Stimulated activated CD4-positive, alpha-beta T cell treated with anti-CD3 and anti-CD28 coated beads, Interleukin-4, amount 100 ng/mL, for 24 hours (primary cell): ENCODE results near the gene HOXA11.
A peak's percentile ranks its signal among the peaks of the same experiment; 100 is the strongest.

Source experiments
- DNase-seq: peaks from one replicate; pipeline ENCODE4 v3.0.0-alpha.2; 2020

The HOXA11 gene

GRCh38 chr7:27156508-27156898 lies 28.5 kb downstream of the HOXA11 start, which contains the start of gene HOXA7:
TSS of gene HOXA7 (minus strand) at chr7:27156675. CDS start at chr7:27156545, 130 bp downstream.
- DNase-seq: no peak

DNA sequence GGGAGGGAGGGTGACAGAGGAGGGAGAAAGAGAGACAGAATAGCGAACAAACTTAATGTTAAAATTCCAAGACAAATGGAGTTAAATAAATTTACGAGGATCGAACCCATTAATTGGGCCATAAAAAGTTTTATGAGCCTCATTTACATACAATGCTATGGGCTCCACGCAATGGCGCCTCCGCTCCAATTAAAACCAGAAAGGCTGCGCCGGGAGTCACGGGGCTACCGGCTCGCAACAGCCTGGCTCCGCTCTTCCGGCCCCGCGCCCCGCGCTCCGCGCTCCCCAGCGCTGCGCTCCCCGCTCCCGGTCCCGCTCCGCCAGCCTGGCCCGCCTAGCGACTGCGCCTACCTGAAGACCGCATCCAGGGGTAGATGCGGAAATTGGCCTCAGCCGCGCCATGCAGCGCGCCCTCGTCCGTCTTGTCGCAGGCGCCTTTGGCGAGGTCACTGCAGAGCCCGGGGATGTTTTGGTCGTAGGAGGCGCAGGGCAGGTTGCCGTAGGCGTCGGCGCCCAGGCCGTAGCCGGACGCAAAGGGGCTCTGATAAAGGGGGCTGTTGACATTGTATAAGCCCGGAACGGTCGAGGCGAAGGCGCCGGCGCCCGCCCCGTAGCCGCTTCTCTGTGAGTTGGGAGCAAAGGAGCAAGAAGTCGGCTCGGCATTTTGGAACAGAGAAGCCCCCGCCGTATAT lies 29.1 kb downstream of the HOXA11 start:
- DNase-seq: no peak

DNA sequence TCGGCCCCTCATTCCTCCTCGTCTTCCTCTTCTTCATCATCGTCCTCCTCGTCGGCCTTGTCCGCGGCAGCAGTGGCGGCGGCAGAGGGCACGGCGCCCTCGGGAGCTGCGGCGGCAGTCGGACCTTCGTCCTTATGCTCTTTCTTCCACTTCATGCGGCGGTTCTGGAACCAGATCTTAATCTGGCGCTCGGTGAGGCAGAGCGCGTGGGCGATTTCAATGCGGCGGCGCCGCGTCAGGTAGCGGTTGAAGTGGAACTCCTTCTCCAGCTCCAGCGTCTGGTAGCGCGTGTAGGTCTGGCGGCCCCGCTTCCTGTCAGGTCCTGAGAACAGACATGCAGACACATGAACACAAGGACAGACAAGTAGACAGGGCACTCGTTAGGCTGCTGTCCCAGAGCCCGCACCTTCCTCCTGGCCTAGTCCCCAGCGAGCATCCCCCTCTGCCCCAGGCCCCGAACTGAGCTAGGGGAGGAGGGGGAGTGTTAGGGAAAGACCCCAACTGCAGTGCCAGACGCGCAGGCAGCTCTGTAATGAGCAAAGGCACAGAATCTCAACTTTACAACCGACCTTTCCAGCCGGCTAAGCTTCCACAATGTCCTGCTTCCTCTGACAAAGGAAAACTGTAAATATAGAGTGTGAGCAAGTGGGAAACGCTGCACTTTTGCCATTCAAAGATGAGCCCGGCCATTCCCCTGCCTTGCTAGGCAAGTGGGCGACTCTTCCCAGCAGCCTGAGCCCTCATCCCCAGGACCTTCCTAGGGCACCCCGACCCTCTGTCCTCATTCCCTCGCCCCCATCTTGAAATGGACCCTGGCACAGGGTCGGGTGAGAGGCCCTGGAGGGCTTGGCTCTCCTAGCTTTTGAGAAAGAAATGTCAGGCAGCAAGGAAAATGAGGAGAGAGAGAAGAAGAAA lies 29.9 kb downstream of the HOXA11 start:
- peak; percentile 51 for DNase-seq

GRCh38 chr7:27154369-27154768 lies 30.7 kb downstream of the HOXA11 start:
- no peak for DNase-seq

DNA sequence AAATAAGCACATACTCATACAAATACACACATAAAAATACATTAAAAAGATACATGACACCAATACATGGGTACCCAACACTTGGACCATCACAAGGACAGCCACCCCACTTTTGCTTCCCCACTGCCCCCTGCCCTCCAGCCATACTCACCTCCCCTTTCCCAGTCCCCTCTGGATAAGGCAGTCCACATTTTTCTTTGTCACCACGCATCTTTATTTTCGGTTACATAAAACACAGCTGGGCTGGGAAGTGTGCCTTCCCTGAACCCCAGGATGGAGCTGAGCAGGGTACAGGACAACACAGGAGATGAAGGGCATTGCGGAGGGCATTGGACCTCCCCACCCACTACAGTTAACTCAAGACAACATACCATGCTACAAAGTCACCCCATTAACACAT lies 31.5 kb downstream of the HOXA11 start:
- no peak for DNase-seq

DNA sequence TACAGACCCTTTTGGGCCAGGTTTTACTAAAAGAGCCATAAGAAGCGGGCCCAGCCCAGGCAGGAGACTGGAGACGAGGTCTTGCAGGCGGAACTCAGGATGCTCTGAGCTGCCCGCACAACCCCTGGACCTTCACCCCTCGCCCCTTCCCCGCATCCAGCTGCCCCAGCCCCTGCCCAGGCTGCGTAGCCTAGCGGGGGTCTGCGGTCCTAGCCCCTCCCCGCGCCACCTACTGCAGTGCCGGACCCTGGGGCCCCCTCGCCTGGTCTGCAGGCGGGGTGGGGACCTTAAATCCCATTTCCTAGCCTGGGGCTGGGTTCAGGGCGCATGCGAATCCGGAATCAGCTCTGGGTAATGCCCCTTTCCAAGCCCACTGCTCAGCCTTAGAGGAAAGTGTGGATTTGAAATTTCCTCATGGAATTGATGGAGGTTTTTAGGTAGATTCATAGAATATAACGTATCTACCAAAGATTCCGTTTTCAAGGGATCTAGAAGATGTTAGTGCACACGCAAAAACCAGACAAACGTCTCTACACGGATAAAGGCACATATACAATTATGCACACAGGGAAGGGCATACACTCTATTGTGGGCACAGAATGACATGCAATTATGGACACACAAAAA lies 32.1 kb downstream of the HOXA11 start:
- no peak for DNase-seq

DNA sequence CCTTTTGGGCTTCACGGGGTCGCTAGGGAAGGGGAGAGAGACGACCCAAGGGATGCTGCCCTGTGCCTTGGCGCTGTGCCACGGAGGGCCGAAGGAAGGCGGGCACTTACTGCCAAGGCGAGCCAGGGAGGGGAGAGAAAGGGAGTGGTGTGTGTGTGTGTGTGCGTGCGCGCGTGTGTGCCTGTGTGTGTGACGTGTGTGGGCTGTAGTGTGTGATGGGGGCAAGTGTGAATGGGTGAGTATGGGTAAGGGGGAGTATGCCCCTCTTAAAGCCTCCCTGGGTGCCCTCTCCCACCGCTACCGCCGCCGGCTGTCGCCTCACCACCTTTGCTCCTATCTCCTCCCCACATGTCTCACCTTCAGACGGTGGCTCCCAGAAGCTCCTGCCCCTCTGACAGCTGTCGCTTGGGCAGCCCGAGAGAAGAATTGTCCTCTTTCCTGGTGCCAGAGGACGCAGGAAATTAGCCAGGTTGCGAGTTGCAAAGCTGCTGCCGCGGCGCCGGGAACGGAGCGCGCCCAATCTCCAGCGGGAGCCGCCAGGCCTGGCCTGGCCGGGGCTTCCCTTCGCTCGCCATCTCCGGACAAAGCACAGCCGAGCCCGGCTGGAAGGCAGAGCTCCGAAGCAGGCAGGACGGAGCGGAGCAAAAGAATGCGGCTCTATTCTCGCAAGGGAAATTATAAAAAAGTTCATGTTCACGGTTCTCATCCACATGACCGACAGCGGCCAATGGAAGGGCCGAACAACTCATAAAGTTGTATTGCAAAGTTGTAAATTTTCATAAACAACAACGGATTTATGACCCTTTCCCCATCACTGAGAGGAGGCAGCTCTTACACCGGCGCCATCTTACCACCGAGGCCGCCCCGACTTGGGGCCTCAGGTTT lies 32.9 kb downstream of the HOXA11 start, which contains the start of gene HOXA3:
TSS of gene HOXA3 (minus strand) at position 653 of the 885 bp plus-strand sequence. CDS start 41,943 bp downstream, outside the sequence.
- no peak for DNase-seq

DNA sequence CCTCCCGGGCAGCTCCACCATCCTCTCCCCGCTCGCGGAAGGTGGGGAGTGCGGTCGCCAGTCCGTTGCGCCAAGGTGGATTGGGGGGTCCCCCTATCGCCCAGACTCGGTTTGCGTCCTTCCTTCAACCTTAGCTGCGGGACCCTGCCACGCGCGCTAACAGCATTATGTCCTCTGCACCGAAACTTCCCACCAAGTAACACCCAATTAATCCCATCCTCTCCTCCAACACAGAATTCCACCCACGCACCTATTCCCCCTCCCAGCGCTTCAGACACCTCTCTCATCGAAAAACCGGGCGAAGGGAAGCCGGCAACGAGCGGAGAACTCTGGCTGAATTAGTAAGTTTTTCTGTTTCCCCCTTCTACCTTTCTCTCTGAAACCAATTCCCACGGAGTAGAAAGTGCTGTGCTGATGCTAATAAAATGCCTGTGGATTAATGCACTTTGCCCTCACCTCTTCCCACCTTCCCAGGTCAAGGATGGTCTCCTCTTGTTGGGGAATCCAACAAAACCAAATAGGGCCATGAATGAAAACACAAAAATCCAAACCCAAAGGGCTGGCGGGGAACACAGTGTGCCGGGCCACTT lies 33.6 kb downstream of the HOXA11 start:
- no peak for DNase-seq

- DNase-seq: peak; percentile 62
Observed at GRCh38 chr7:27150568-27151340, 34.3 kb downstream of the HOXA11 start.

- DNase-seq: no peak
Observed at GRCh38 chr7:27149842-27150567, 35.0 kb downstream of the HOXA11 start.

- DNase-seq: no peak
Observed at GRCh38 chr7:27148756-27149641, 36.0 kb downstream of the HOXA11 start.

DNA sequence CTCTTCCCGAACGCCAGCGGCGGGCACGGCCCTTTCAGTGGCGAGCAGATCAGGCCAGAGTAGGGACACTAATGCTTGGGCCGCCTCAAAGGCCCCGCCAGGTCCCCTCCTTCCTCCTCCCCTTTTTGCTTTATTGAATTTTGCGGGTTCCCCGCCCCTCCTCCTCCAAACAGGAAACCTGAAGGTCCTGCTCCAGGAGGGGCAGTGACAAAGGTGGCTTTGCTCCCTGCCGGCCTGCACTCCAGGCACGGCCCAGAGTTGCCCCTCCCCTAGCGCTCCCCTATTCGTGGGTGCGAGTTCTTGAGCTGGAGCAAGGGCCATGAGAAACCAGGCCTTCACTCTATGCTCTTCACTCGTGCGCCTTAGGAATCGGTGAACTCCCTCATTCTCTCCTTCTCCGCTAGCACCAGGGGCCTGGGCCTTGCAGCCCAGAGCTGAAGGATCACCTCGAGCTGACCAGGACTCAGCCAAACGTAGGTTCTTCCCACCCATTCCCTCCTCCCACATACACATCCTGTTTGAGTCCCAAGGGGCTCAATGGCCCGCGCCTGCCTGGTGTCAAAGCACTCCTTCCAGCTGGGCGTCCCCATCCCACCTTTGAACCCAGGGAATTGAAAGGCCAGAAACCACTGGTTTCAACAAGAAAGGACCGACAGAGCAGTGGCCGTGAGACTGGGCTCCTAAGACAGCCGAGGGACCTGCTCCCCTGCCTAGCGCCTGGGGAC lies 36.8 kb downstream of the HOXA11 start:
- no peak for DNase-seq

- DNase-seq: no peak
Observed at GRCh38 chr7:27147199-27148030, 37.6 kb downstream of the HOXA11 start, which contains the start of gene HOXA6. TSS of gene HOXA6 (minus strand) at chr7:27147774. CDS start at chr7:27147749, 25 bp downstream.

DNA sequence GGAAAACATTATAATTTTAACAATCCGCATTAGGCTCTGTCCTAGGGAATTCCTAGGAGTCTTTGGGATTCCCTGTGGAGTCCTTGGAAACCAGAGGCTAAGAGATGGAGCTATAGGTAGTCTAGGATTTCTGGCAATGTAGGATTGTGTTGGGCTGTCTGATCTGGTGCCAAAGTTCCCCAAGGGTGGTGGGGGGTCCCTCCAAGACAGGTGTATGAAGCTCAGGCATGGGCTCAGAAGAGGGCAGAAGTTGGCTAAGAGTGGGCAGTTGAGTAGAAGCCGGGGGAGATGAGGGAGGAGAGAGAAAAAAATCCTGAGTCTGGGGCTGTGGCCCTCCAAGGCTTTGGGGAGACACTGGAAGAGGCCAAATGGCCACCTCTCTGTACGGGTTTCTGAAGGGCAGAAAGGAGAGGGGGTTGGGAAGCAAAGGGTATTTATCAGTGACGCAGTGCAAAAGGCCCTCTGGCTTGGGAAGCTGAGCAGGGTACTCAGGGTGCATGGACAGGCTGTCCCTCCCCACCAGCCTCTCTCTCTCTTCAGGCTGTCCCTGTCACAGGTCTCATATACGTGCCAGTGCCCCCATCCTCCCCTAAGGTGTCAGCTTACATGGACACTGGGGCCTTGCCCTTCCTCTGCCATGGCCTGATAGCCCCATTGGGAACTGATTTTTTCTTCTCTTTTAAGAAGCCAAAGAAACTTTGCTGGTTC lies 38.4 kb downstream of the HOXA11 start:
- DNase-seq: no peak

DNA sequence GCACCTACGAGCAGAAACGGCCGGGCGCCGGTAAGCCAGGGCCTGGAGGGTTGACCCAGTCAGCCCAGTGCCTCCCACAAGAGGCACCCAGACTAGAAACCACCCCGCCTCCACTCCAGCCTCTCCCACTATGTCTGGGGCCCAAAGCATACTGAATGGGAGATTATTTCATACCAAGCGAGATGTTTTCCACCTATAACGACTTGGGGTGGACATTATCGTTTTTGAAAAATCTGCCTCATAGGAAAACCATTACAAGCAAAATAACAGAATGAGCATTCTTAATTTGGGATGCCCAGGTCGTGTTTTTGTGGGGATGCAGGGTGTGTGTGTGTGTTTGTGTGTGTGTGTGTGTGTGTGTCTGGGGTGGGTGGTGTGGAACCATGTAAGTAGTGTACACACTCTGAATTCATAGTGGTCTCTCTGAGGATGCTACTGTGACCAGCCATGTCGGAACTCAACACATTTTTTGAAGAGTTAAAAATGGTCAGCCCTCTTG lies 39.1 kb downstream of the HOXA11 start:
- no peak for DNase-seq

DNA sequence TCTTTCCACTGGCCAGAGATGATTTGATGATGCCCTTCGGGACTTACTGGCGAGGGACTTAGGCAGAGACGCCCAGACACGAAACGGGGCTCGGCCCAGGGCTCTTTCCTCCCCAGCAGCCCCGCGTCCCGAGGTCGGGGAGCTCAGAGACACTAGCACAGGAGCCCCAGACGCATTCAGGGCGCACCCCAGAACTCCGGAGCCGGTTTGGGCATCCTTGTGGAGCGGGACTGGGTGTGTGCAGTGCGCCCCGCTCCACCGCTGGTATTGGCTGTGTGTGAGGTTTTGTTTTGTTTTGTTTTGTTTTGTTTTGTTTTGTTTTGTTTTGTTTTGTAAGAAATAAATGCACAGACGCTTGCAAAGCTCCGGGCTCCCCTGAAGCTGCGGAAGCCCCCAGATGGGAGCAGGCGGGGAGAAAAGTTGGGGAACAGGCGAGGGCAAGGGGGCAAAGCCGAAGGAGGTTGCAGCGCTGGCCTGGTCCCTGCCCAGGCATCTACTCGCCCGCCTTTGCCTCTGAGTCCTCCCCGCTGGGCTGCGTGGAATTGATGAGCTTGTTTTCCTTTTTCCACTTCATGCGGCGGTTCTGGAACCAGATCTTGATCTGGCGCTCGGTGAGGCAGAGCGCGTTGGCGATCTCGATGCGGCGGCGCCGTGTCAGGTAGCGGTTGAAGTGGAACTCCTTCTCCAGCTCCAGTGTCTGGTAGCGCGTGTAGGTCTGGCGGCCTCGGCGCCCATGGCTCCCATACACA lies 39.7 kb downstream of the HOXA11 start:
- no peak for DNase-seq
